ENCODE data around the gene LOXHD1.

DNA sequence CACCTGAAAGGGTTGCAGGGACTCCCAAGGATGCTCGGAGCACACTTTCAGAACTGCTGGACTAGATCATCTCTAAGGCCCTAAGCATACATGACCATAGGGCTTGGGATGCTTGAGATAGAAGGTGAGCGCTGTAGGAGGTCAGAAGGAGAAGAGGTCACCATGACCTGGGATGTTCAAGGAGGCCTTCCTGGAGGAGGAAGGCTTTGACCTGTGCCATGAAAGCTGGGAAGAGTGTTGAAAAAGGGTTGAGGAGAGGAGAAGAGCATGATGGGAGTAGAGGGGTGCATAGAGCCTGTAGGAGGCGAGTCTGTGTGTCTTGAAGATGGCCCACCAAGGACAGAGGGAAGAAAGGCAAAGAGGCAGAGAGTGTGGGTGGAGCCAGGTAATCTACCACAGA, 222.4 kb downstream of the LOXHD1 start:
- TF ChIP-seq, protein P1, sequence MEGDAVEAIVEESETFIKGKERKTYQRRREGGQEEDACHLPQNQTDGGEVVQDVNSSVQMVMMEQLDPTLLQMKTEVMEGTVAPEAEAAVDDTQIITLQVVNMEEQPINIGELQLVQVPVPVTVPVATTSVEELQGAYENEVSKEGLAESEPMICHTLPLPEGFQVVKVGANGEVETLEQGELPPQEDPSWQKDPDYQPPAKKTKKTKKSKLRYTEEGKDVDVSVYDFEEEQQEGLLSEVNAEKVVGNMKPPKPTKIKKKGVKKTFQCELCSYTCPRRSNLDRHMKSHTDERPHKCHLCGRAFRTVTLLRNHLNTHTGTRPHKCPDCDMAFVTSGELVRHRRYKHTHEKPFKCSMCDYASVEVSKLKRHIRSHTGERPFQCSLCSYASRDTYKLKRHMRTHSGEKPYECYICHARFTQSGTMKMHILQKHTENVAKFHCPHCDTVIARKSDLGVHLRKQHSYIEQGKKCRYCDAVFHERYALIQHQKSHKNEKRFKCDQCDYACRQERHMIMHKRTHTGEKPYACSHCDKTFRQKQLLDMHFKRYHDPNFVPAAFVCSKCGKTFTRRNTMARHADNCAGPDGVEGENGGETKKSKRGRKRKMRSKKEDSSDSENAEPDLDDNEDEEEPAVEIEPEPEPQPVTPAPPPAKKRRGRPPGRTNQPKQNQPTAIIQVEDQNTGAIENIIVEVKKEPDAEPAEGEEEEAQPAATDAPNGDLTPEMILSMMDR (IDR thresholded peaks at IDR 0.05) = no peak
- TF ChIP-seq ZFX (IDR thresholded peaks at IDR 0.05; ENCODE audit: borderline replicate concordance) = no peak
